NAMALWA (cell line): ENCODE measurements around the gene USP49.
"Not testable (repeated sequence)": the region's sequence is repeated elsewhere in the genome, so short reads cannot be mapped to it uniquely, and the experiment has no call there.

Experiments used
- DNase-seq: peaks from one replicate; pipeline ENCODE4 v3.0.0-alpha.2; 2015; ENCODE audit warnings: low spot score

Gene USP49

GRCh38 chr6:41895300-41896233, at the start of gene USP49:
TSS of gene USP49 (minus strand) at chr6:41895375. CDS start at chr6:41806983, 88,392 bp downstream.
- peak; percentile 93 for DNase-seq

DNA sequence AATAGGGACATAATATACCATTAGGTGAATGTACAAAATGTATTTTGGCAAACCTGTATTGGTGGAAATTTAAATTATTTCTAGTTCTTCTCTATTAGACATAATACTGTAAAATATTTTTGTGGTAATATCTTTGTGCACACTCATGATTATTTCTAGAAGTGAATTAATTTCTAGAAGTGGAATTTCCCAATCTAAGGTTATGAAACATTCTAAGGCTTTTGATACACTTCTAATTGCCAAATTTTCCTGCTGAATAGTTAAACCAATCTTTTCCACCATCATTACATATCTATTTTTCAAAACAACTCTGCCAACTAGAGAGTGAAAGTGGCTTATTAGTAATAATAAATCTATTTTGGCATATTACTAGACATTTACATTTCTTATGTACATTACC, 48.3 kb upstream of the USP49 start:
- no peak for DNase-seq

- not testable (repeated sequence) for DNase-seq
Observed at GRCh38 chr6:41942882-41943281, 47.7 kb upstream of the USP49 start.

GRCh38 chr6:41942067-41942851, 47.1 kb upstream of the USP49 start:
- DNase-seq: no peak

DNA sequence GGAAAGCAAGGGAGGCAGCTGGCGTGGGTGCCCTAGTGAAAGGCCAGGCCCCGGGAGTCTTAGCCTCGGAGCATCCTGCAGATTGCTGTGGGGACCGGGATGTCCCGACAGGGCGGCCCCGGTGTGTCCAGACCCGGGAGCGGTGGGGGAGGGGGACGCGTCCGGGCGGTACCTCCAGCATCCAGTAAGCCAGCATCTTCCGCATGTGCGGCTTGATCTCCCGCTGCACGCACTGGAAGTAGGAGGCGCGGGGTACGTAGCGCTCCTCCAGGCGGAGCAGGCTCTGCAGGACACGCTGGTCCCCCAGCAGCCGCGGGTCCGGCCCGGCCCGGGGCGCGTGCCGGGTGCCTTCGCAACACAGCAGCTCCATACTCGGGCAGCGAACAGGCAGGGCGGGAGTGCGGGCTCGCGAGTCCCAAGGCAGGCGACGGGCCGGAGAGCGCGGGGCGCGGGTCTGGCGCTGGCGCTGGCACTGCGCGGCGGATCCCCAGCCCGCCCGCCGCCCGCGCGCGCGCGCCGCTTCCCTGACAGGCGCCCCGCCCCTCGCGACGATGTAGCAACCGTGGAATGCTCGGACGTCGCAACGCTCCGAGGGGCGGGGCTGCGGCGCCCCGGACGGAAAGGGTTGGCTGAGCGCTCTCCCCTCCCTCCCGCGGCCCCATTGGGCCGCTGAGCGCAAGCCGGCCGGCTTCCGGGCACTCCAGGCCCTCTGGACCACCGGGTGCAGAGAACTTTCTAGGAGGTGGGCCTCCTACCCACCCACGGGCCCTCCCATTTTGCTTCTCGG, 46.3 kb upstream of the USP49 start, which contains the start of gene CCND3:
TSS of gene CCND3 (minus strand) at position 529 of the 787 bp plus-strand sequence. CDS start at position 370, 159 bp downstream.
- DNase-seq: peak; percentile 92

DNA sequence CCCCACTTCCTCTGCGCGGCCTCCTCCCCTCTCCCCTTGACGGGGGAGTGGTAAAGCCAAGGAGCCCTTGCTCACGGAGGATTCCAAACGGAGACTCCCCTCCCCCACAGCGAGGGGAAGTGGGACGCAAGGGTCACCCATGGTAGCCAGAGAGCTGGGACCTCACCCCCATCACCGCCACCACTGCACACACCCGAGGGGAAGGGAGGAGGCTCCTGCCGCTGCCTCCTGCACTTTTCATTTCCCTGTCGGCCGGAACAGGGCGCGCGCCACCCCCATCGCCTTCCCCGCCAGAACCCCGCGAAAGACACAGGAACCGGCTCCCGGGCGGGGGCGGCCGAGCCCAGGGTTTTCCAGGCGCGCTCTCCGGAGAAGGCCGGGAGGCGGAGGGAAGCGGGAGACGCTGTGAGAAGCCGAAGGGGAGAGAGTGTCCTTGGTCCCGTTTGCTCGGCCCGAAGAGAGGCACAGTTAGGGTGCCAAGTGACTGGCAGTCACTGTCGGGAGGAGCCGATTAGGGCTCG, 45.6 kb upstream of the USP49 start:
- DNase-seq: peak; percentile 54

GRCh38 chr6:41939848-41940758, 44.9 kb upstream of the USP49 start:
- DNase-seq: peak; percentile 55

DNA sequence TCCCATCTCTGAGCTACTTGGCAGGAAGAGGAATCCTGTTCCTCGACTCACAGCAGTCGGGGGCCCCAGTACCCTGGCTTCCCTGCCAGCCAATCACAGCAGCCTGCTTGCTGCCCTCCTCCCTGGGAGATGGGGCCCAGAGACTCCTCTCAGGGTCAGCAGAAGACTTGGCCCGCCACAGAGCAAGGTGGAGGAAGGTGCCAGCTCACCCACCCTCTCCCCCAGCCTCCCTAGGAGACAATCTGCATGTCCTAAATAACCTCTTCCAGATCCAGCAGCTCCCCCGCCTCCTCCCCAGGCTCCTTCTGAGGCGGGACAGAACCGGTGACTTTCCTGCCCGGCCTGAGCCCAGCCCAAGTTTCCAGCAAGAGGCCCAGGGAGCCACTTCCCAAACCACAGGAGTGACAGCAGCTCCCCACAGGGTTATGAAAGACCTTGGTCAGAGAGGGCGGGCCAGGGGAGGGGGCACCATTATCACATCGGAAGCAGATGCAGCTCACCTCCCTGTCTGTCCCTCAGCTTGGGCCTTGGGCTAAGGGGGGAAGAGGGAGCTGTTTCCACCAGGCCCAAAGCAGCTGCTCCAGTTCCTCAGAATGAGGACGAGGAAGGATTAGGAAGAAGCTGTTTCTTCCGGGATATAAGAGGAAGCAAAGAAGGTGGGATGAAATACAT, 44.1 kb upstream of the USP49 start:
- peak; percentile 20 for DNase-seq

- peak; percentile 26 for DNase-seq
Observed at GRCh38 chr6:41938590-41939175, 43.5 kb upstream of the USP49 start.

DNA sequence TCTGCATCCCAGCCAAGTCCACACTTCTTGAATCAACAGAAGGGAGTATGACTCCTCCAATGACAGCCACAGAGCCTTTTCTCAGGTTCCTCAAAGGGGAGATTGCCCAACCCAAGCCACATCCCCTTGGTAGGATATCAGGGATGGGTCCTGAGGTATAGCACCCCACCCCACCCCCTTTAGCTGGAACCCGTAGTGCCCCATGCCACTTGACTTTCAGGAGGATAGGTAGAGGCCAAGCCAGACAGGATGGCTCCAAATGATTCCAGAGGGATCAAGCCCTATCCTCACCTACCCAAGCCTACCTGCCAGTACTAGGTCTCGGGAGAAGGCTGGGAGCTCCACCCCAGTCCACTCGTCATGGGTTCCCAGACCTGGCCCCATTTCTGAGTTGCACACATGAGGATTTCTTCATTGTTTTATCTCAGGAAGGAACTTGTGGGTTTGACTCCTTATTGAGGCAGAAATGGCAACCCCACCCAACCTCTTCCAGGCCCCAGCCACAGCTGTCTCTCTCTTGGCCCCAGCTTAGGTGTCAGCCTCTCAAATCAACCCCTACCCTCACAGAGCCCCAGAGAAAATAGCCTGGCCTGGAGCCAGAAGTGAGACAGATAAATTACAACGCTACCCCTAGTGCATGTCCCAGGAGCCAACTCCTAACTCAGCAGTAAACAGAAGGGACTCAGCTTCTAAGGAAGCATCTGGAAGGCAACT, 42.8 kb upstream of the USP49 start:
- peak; percentile 50 for DNase-seq

- no peak for DNase-seq
Observed at GRCh38 chr6:41937472-41937860, 42.3 kb upstream of the USP49 start.

GRCh38 chr6:41936073-41936837, 41.1 kb upstream of the USP49 start:
- DNase-seq: peak; percentile 89

DNA sequence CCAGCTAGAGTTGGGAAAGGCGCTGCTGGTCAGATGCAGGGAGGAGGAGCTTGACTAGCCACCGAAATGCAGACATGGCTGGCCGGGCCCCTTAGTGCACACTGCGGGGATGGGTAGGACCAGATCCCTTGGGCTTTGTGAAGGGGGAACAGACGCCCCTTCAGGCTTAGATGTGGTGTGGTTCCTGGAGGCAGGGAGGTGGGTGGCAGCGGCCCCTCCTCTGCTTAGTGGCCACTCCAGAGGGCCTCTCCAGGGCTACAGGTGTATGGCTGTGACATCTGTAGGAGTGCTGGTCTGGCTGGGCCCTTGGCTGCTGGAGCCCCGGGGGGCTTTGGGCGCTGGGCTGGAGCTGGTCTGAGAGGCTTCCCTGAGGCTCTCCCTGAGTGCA, 40.5 kb upstream of the USP49 start:
- no peak for DNase-seq

DNA sequence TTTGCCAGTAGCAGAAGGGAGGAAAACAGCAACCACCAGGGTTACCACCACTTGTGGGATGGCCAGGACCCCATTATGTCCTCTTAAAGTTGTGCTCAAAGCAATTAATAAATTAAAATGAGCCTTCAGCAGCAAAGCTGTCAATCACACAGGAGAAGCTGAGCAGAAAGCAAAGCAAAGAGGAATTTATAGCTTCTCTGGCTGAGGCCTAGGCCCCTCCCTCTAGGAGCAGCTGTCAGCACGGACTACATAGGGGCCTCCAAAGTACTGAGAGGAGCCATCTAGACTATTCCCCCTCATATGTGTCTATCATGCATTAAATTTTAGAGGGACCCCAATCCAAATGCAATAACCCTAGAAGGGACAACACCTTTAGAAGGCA, 40.0 kb upstream of the USP49 start:
- DNase-seq: peak; percentile 58

- peak; percentile 63 for DNase-seq
Observed at GRCh38 chr6:41934278-41935192, 39.4 kb upstream of the USP49 start.

- DNase-seq: no peak
Observed at GRCh38 chr6:41932378-41932777, 37.2 kb upstream of the USP49 start.

GRCh38 chr6:41931792-41932191, 36.6 kb upstream of the USP49 start:
- peak; percentile 24 for DNase-seq
